Dedifferentiated amniotic fluid mesenchymal stem cell (primary cell): Measurements from ENCODE around the gene GLIS1.

Experiments used
- DNase-seq: peaks from one replicate; pipeline ENCODE4 v3.0.0-alpha.2; 2016; ENCODE audit errors: extremely low spot score

Gene GLIS1

DNA sequence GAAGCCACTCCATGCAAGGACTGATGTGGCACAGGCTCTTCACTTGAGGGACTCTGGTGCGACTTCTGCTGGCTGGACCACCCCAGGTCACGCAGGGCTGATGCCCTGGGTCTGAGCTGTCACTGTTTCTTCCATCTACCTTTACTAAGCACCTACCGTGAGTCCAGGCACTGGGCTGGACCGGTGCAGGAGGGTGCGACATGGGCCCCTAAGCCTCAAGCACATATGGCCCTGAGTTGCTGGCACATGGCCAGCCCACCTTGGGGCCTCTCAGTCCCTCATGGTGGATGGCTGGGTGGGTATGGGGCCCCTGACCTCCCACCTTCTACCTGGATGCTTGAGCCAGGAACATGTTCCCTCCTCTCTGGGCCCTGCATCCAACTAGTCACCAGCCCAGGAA, 203.7 kb downstream of the GLIS1 start:
- no peak for DNase-seq

DNA sequence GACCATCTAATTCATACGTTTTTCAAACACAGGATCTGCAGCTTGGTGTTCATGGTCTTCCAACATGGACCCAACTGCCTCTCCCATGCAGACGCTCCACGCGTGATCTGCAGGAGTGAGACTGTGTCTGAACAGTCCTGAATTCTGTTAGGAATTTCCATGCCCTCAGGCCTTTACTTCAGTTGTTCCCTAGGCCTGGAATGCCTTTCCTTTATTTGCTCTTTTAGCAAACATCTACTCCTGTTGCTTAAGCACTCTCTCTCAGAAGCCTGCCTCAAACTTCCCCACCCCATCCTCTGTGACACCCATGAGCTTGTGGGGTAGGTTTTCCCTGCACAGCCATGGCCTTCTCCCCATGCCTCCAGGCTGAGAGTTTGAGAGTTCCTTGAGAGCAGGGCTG, 206.1 kb downstream of the GLIS1 start:
- DNase-seq, result no peak

DNA sequence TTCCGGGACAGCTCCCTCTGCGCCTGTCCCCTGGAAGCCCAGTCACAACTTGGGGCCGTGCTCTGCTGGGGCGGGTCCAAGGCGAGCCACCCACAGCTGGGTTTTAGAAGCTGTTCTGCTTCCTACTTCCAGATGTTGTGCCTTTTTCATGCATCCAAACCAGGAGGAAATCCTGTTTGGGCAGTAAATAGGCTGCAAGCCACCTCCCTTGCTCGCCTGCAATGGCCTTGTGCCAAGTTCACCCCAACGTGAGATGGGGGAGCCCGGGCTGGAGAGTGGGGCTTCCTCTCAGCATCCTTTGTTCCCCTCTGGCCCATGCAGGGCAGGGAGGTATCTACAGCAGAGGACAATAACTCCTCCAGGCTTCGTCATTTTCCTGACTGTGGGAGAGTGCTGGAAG, 206.6 kb downstream of the GLIS1 start:
- DNase-seq, result no peak

DNA sequence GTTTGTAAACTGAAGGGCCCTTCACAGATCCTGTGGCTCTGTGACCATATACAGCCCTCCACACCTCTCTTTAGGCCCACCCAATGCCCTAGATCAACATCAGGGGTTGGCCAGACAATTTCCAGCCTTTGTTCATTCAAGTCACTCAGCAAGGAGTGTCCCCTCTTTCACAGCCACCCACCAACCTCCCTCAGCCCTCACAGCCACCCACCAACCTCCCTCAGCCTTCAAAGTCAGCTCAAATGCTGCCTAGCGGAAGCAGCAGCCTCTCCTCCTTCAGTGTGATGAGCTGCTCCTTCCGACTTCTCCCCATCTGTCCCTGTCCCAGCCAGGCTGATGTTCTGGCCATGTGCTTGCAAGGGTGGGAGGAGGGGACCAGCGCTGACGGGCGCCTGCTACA, 208.4 kb downstream of the GLIS1 start:
- DNase-seq, result no peak

DNA sequence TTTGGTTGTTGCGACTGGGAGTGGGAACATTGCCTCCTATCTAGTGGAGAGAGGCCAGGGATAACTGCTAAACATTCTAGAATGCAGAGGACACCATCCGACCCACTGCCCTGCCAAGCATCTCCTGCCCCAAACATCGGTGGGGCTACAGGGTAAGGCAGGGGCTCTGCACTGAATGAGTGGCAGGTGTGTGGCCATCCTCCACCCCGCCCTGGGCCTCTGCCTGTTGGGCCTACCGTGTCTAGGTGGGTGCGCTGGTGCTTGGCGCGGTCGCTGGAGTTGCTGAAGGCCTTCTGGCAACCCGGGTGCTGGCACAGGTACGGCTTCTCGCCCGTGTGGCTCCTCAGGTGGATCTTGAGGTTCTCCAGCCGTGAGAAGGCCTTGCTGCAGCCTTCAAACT, 209.4 kb downstream of the GLIS1 start:
- no peak for DNase-seq

DNA sequence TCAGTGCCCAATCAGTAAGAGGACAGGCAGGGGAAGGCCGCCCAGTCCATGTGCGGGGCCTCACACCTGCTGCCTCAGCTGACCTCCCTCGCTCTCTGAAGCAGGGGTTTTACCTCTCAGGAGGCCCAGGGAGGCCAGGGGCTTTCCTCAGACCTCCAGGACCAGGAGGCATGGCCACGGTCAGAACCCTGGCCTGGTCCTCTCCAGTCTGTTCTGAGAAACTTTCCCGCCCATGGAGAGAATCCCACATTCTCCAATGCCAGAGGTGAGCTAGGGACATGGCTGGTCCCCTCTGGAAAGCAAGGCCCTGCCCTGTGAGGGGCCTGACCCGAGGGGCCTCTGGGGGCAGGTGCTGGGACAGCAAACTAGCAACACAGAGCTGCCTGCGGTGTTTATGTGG, 211.6 kb downstream of the GLIS1 start:
- no peak for DNase-seq

DNA sequence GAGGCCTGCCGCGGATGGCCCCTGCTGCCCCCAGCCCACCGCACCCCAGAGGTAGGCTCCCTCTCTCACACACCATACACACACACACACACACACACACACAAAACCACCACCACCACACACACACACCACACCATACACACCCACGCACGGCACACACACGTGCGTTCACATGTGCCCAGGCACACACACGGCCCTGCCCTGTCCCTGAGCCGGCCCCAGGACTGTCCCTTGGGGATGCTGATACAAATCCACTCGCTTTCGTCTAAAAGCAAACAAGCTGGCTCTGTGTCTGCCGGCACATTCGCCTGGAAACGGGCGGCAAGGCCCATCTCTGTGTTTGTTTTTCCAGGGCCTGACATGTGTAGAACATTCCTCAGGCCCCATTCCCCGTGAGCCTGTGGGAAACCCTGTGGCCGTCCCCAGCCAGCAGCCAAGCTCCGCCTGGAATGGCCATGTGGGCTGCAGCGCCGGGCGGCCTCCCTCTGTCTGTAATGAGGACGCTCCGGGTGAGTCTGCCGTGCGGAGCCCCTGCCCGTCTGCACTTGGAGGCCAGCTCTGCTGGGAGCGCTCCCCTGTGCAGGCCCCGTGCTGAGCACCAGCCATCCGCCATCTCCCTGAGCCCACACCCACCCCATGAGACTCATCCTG, 212.4 kb downstream of the GLIS1 start:
- peak; percentile 82 for DNase-seq

DNA sequence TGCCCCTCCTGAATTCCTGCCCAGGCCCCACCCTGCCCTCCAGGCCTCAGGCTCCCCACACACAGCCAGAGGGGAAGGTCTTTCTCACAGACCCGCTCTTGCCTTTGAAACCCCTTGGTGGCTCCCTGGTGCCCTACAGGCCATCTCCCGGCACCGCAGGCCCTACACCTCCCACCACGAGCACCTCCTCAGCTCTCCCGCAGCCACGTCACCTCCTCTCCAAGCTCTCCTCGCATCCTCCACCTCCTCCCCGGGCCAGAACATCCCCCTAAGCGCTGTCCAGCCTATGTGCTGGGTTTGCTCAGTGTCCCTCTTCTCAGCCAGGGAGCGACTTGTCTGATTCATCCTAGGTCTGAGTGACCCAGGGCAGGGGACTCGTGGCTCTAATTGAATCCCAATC, 213.4 kb downstream of the GLIS1 start:
- DNase-seq, result no peak

DNA sequence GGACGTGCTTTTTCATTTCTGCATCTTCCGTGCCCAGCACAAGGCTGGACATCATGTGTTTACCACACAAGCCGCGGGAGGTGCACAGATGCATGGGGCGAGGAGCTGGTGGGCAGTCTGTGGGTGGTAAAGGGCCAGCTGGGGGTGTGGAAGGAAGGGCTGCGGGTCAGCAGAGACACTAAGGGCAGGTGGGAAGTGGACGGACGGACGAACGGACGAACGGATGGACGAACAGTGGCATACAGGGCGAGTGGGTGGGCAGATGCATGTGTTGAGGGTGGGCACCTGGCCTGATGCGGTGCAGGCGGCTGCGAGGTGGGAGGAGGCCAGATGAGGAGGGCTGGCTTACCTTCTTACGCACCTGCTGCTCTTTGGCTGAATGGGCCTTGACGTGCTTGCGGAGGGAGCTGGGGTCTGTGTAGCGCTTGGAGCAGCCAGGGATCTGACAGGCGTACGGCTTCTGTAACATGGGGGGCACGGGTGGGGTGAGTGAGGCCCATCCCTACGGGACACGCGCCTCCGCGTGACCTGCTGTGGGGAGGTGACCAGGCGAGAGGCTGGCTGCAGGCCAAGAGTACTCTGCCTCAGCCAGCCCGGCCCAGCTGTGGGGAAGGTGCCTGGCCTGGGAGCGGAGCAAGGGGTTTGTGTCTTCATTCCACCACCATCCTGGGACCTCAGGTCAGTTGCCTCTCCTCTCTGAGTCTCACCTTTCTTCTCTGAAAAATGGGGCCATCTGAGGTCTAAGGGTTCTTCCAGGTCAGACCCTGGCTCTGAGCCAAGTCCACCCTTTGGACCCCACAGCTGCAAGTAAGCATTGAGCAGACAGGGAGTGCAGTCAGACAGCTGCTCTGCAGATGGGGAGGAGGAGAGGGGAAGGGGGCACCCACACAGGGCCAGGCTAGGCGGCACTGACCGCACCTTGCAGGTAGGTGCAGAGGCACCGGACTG, 214.3 kb downstream of the GLIS1 start:
- no peak for DNase-seq

DNA sequence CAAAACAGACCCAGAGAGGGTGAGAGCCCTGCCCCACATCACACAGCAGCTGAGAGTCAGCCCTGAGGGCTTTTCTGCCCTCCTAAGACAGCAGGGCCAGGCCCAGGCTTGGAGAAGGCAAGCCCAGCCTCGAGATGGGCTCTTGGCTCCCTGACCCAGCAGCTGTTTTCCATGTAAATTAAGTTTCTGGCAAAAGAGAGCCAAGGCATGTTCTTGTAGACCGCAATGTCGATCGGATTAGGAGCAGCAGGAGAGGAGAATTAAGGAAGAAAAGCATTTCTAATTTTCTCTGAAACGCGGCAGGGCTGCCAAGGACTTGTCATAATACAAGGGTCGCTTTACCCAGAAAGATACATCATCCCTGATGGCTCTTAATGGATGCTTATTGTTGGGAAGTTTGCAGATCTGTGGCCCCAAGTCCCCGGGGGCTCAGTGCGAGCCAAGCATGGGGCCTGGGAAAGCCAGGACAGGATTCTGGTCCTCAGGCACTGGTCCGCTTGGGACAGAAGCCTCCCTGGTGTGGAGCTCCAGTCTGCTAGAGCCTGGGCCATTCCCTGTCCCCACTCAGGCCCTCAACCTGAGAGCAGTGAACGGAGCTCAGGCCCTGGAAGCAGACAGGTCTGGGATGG, 216.9 kb downstream of the GLIS1 start:
- no peak for DNase-seq

DNA sequence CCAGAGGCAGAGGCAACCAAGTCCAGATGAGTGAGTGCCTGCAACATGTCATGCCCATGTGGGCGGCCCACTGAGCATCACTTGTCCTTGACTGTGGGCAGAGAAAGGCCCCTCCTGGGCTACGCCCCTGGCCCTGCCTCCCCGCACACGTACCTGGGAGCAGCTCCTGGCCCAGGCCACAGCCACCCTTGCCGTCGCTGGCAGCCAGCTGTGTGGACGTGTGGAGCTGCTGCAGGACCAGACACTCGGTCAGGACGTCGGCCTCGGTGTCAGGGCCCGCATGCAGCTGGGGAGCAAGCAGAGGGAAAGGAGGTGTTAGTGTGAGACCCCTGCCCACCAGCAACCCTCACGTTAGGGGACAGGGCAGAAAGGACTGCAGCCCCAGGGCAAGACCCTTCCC, 218.5 kb downstream of the GLIS1 start:
- no peak for DNase-seq

DNA sequence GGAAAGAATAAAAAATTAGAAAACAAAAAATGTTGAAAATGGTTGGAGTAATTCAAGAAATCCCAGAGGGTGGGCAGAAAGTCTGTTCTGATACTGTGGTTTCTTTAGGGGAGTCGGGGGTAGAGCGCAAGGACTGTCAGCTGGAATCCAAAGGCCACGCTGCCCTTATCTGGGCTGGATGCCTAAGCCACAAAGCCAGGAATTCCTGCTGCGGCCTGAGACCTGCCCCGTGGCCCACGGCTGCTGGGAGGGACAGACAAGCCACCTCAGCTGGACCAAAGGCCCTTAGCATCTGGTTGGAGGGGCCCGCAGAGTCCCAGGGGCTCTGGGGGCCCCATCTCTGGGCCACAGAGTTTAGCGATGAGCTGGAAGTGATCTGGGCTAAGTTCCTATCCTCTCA, 219.5 kb downstream of the GLIS1 start:
- no peak for DNase-seq

DNA sequence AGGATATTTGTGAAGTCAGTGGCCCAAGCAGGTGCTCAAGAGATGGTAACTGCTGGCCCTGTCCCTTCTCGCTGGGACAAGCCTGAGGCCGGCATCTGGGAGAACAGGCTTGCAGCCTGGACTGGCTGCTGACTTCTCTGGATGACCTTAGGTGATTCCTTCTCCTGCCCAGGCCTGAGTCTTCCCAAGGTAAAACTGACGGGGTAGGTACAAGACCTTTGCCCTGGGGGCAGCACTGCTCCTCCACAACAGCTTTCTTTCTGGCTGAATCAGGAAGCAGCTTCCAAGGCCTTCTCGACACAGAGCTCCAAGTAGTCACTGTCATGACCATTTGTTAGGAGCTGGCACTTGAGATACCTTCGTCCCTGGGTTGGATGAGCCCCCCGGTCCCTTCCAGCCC, 220.2 kb downstream of the GLIS1 start:
- DNase-seq, result no peak

DNA sequence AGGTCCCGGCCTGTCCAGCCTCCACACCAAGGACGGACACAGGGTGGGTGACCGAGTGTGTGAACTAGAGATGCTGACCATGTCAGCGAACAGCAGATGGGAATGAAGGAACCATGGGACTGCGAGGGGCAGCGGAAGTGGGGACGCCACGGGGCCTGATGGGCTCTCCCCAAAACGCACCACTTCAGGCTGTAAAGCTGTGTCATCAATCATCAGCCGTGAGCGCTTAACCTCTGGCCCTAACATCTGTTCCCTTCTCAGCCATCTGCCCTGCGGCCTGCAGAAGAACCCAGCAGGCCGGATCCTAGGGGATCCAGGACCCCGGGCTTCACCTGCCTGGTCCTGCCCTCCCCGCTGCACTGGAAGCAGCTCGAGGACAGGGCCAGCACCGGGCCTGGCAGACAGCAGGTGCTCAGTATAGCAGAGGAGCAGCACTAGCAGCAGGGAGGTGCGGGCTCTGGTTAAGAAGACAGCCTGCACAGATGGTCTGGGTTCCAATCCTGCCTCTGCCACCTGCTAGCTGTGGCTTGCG, 221.1 kb downstream of the GLIS1 start:
- no peak for DNase-seq

DNA sequence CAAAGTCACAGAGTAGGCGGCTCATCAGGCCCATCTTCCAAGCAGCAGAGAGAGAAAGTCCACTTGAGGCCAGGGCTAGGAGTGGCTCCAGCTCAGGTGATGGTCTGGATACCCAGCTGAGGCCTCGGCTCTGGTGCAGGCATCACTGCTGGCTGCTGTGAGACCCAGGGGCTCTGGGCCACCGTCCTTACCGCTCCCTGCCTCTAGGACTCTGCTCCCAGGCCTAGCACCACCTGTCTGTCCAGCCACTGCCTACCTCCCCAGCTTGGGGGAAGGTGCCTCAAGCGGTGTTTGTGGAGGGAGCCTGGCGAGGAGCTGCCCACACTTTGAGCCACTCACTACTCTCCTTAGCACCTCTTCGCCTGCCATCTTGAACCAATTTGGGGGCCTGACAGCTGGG, 221.9 kb downstream of the GLIS1 start:
- no peak for DNase-seq

DNA sequence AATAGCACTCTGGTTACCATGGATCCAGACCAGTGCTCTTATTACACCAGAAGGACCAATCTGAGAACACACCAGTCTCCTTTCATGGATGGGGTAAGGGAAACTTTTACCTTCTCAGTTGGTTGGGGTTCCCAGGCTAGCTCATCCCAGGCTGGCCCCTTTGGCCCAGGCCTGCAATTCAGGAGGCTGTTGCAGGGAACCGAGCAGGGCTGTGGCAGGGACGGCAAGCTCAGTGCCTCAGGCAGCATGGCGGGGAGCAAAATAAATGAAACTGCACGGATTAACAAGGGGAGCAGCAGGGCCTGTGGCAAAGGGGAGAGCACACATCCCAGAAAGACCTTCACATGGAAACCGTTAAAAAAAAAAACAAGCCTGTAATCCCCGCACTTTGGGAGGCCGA, 222.8 kb downstream of the GLIS1 start:
- DNase-seq, result no peak

DNA sequence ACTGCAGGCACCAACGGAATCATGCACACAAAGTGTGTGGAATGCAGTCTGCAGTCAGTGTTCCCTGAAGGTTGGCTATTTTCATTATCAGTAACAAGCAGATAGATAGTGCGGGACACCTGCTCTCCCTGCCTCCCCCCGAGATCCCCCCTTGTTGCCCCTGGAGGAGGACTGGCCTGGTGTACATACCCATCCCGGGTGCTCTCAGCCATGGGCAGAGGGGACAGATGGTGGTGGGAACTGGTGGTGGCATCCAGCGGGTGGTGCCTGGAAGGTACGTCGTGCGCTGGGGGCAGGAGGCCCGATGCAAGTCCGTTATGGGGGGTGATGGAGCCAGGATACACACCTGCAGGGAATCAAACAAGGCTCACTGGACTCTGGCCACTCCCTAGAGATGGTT, 224.5 kb downstream of the GLIS1 start:
- no peak for DNase-seq

DNA sequence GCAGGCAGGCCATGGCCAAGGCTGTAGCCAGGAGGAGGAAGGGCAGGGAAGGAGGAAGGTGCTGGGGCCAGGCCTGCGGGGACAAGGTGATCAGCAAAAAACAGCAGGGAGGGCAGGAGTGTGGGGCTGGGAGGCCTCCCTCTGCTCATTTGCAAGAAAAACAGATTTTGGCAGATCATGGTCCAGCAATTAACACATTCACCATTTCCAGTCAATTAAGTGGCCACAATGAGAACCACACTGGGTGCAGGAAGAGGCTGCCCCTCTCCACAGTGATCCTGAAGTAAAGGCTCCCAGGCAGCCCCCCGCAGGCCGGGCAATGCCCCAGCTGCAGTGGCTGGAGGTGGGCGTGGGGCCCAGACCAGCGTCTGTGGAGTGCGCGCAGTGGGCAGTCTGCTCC, 225.1 kb downstream of the GLIS1 start:
- no peak for DNase-seq

DNA sequence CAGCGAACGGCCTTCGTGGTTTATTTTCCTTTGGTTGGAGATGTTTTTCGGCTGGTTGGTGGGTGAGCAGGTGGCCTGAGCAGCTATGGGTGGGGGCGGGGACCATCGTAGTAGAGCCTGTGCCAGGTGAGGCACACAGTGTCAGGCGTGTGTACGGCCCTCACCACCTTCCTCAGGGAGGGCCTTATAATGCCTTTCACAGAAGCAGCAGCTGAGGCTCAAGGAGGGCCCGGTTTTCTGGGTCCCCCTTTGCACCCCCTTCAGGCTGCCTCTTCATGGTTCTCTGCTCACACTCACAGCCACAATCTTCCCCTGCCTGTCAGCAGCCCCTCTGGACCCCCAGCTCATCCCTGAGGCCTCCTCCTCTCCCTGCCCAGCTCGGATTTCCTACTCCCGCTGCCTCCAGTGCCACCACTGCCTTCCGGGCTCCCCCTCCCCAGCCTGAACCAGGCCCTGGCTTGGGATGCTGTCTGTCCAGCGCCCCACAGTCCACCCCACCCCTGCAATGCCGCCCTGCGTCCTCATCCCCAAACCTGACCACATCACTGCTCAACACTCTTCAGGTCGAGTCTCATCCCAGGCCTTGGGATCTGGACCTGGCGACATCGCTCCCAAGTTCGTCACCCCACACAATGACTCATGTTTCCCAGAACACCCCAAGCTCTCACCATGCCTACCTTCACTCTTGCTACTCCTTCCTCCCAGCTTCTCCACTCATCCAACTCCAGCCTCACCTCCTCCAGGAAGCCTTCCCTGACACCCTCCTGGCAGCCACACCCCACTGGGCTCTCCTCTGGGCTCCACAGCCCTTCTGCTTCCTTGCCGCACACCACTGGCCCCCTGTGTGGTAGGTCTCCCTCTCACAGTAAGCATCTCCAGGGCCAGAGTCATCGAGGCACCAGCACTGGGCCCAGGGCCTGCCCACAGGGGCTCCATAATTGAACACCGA, 225.9 kb downstream of the GLIS1 start:
- DNase-seq, result no peak

DNA sequence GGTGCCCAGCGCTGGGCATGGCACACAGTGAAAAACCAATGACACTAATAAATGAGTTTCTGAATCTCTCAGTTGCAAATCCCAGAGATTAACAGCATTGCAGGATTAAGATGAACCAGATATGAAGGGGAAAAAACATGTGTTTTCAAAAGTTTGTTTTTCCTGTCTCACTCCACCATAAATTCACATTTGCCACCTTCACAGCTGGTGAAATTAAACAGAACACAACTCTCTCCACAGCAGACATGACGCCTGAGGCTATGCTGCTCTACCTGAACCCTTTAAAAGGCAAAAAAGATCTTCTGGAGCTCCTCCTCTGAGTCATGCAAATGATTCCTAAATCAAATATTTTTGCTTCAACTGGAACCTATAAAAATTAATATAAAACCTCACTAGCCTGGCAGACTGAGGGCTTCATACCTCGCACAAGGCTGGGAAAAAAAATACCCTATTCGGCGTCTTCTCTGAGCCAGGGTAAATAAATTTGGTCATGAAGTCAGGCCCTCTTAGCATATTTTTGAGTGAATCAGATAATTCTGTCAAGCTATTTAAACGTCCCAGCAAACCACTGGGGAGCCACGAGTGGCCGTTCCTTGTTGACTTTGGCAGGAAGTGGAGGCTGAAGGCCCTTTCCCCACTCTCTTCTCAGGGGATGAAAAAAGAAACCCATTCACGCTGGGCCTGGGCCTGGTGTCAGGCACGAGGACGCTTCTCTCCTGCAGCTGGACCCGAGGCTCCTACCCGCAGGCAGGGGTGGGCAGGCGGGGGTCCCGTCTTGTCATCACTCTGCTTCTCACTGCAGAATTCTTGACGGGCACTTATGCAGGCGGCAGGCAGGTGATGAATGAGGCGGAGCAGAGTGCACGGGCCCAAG, 226.8 kb downstream of the GLIS1 start:
- peak; percentile 60 for DNase-seq
